ENCODE data around the gene HPN.
"Not testable (repeated sequence)": the region's sequence is repeated elsewhere in the genome, so short reads cannot be mapped to it uniquely, and the experiment has no call there.

Gene HPN

GRCh38 chr19:35100588-35101533, 59.3 kb downstream of the HPN start:
- no peaks in the 10 kb centered on the region for H3K36me3 ChIP-seq (ENCODE audit: control insufficient read depth, insufficient read depth, low read length)
- no peak overlapping the region for H3K27ac ChIP-seq (ENCODE audit: low read depth, low read length, severe bottlenecking)
- H3K9me3 ChIP-seq (ENCODE audit: control insufficient read depth, low read length) = no peaks in the 10 kb centered on the region
- H3K4me1 ChIP-seq (ENCODE audit: control insufficient read depth, insufficient read depth, low read length, poor library complexity, severe bottlenecking) = no peaks in the 10 kb centered on the region
- H3K4me3 ChIP-seq (ENCODE audit: extremely low read depth, insufficient read depth, low read length, poor library complexity, severe bottlenecking) = no peak overlapping the region
- 83 to 84% methylated on average over 16 of the region's 16 CpGs for WGBS, 2 experiments (ENCODE audit: insufficient coverage in 2 of 2)

GRCh38 chr19:35101949-35102348, 60.4 kb downstream of the HPN start:
- H3K4me1 ChIP-seq (ENCODE audit: control insufficient read depth, insufficient read depth, low read length, poor library complexity, severe bottlenecking); H3K36me3 ChIP-seq (ENCODE audit: control insufficient read depth, insufficient read depth, low read length); H3K9me3 ChIP-seq (ENCODE audit: control insufficient read depth, low read length); H3K27ac ChIP-seq (ENCODE audit: low read depth, low read length, severe bottlenecking); H3K4me3 ChIP-seq (ENCODE audit: extremely low read depth, insufficient read depth, low read length, poor library complexity, severe bottlenecking): not testable (repeated sequence)
- 92 to 100% methylated on average over 4 of the region's 10 CpGs for WGBS, 2 experiments (ENCODE audit: insufficient coverage in 2 of 2)

- 86% methylated on average over 10 of the region's 10 CpGs for WGBS, 2 experiments (ENCODE audit: insufficient coverage in 2 of 2)
- not testable (repeated sequence) for H3K27ac ChIP-seq (ENCODE audit: low read depth, low read length, severe bottlenecking); H3K9me3 ChIP-seq (ENCODE audit: control insufficient read depth, low read length); H3K4me3 ChIP-seq (ENCODE audit: extremely low read depth, insufficient read depth, low read length, poor library complexity, severe bottlenecking); H3K4me1 ChIP-seq (ENCODE audit: control insufficient read depth, insufficient read depth, low read length, poor library complexity, severe bottlenecking); H3K36me3 ChIP-seq (ENCODE audit: control insufficient read depth, insufficient read depth, low read length)
These were observed 62.1 kb downstream of the HPN start for GRCh38 chr19:35103614-35104013.

GRCh38 chr19:35104361-35104760, 62.8 kb downstream of the HPN start:
- H3K9me3 ChIP-seq (ENCODE audit: control insufficient read depth, low read length) = no peaks in the 10 kb centered on the region
- H3K36me3 ChIP-seq (ENCODE audit: control insufficient read depth, insufficient read depth, low read length) = no peaks in the 10 kb centered on the region
- no peak overlapping the region for H3K27ac ChIP-seq (ENCODE audit: low read depth, low read length, severe bottlenecking)
- WGBS, 2 experiments (ENCODE audit: insufficient coverage in 2 of 2) = 95 to 97% methylated on average over 10 of the region's 11 CpGs
- H3K4me3 ChIP-seq (ENCODE audit: extremely low read depth, insufficient read depth, low read length, poor library complexity, severe bottlenecking) = no peak overlapping the region
- H3K4me1 ChIP-seq (ENCODE audit: control insufficient read depth, insufficient read depth, low read length, poor library complexity, severe bottlenecking) = peaks cover 3% of the 10 kb centered on the region

- Histone ChIP-seq H3K4me3 (ENCODE audit: extremely low read depth, insufficient read depth, low read length, poor library complexity, severe bottlenecking) (no peak overlapping the region), H3K36me3 (ENCODE audit: control insufficient read depth, insufficient read depth, low read length) (no peaks in the 10 kb centered on the region)
These were observed 63.5 kb downstream of the HPN start for GRCh38 chr19:35105047-35105410.

GRCh38 chr19:35105411-35106290, 64.1 kb downstream of the HPN start:
- WGBS, 2 experiments (ENCODE audit: insufficient coverage in 2 of 2) = 90 to 92% methylated on average over 19 to 29 of the region's 30 CpGs

More at GRCh38 chr19:35105047-35105410, 63.5 kb downstream of the HPN start:
- 93 to 96% methylated on average over 4 of the region's 6 CpGs for WGBS, 2 experiments (ENCODE audit: insufficient coverage in 2 of 2)
- Histone ChIP-seq H3K9me3 (ENCODE audit: control insufficient read depth, low read length) (no peaks in the 10 kb centered on the region), H3K4me1 (ENCODE audit: control insufficient read depth, insufficient read depth, low read length, poor library complexity, severe bottlenecking) (peaks cover 3% of the 10 kb centered on the region), H3K27ac (ENCODE audit: low read depth, low read length, severe bottlenecking) (no peak overlapping the region)

GRCh38 chr19:35106291-35106583, 64.7 kb downstream of the HPN start:
- H3K9me3 ChIP-seq (ENCODE audit: control insufficient read depth, low read length) = no peaks in the 10 kb centered on the region
- H3K4me3 ChIP-seq (ENCODE audit: extremely low read depth, insufficient read depth, low read length, poor library complexity, severe bottlenecking) = no peak overlapping the region
- no peak overlapping the region for H3K27ac ChIP-seq (ENCODE audit: low read depth, low read length, severe bottlenecking)
- WGBS, 2 experiments (ENCODE audit: insufficient coverage in 2 of 2) = 90 to 95% methylated on average over 9 of the region's 9 CpGs
- no peaks in the 10 kb centered on the region for H3K36me3 ChIP-seq (ENCODE audit: control insufficient read depth, insufficient read depth, low read length)
- peaks cover 3% of the 10 kb centered on the region for H3K4me1 ChIP-seq (ENCODE audit: control insufficient read depth, insufficient read depth, low read length, poor library complexity, severe bottlenecking)

More at GRCh38 chr19:35105411-35106290, 64.1 kb downstream of the HPN start:
- H3K36me3 ChIP-seq (ENCODE audit: control insufficient read depth, insufficient read depth, low read length) = no peaks in the 10 kb centered on the region
- no peaks in the 10 kb centered on the region for H3K9me3 ChIP-seq (ENCODE audit: control insufficient read depth, low read length)
- H3K4me1 ChIP-seq (ENCODE audit: control insufficient read depth, insufficient read depth, low read length, poor library complexity, severe bottlenecking) = peaks cover 3% of the 10 kb centered on the region
- no peak overlapping the region for H3K27ac ChIP-seq (ENCODE audit: low read depth, low read length, severe bottlenecking)
- no peak overlapping the region for H3K4me3 ChIP-seq (ENCODE audit: extremely low read depth, insufficient read depth, low read length, poor library complexity, severe bottlenecking)

- no peak overlapping the region for H3K4me3 ChIP-seq (ENCODE audit: extremely low read depth, insufficient read depth, low read length, poor library complexity, severe bottlenecking)
- H3K4me1 ChIP-seq (ENCODE audit: control insufficient read depth, insufficient read depth, low read length, poor library complexity, severe bottlenecking) = peaks cover 3% of the 10 kb centered on the region
- H3K36me3 ChIP-seq (ENCODE audit: control insufficient read depth, insufficient read depth, low read length) = no peaks in the 10 kb centered on the region
- peak overlapping the region; percentile 71 for H3K27ac ChIP-seq (ENCODE audit: low read depth, low read length, severe bottlenecking)
- no peaks in the 10 kb centered on the region for H3K9me3 ChIP-seq (ENCODE audit: control insufficient read depth, low read length)
- WGBS, 2 experiments (ENCODE audit: insufficient coverage in 2 of 2) = 100% methylated on average over 1 of the region's 2 CpGs
These were observed 65.5 kb downstream of the HPN start for GRCh38 chr19:35106898-35107541.

GRCh38 chr19:35107545-35107944, 66.0 kb downstream of the HPN start:
- Histone ChIP-seq H3K4me3 (ENCODE audit: extremely low read depth, insufficient read depth, low read length, poor library complexity, severe bottlenecking) (no peak overlapping the region), H3K9me3 (ENCODE audit: control insufficient read depth, low read length) (no peaks in the 10 kb centered on the region), H3K4me1 (ENCODE audit: control insufficient read depth, insufficient read depth, low read length, poor library complexity, severe bottlenecking) (peaks cover 3% of the 10 kb centered on the region), H3K36me3 (ENCODE audit: control insufficient read depth, insufficient read depth, low read length) (no peaks in the 10 kb centered on the region), H3K27ac (ENCODE audit: low read depth, low read length, severe bottlenecking) (peak overlapping the region; percentile 71)
- 44 to 46% methylated on average over 5 of the region's 5 CpGs for WGBS, 2 experiments (ENCODE audit: insufficient coverage in 2 of 2)

GRCh38 chr19:35108730-35109129, 67.2 kb downstream of the HPN start:
- H3K27ac ChIP-seq (ENCODE audit: low read depth, low read length, severe bottlenecking) = no peak overlapping the region
- WGBS, 2 experiments (ENCODE audit: insufficient coverage in 2 of 2) = 80 to 85% methylated on average over 11 of the region's 11 CpGs

More at GRCh38 chr19:35108730-35109129, 67.2 kb downstream of the HPN start:
- Histone ChIP-seq H3K4me1 (ENCODE audit: control insufficient read depth, insufficient read depth, low read length, poor library complexity, severe bottlenecking) (peaks cover 3% of the 10 kb centered on the region), H3K9me3 (ENCODE audit: control insufficient read depth, low read length) (no peaks in the 10 kb centered on the region), H3K4me3 (ENCODE audit: extremely low read depth, insufficient read depth, low read length, poor library complexity, severe bottlenecking) (no peak overlapping the region), H3K36me3 (ENCODE audit: control insufficient read depth, insufficient read depth, low read length) (no peaks in the 10 kb centered on the region)
